HepG2 (cell line): ENCODE results near the gene SLC25A19. TPM values are rescaled to one million over a fixed set of nuclear protein-coding genes. Genes with fewer than 3 reads are reported as not detected.

Source experiments
- ATAC-seq: fragments of 200-7000 bp; cut with Tn5 transposase; 3 replicates; pipeline ENCODE4 v1.9.1; 2020; ENCODE audit warnings: mild to moderate bottlenecking, moderate library complexity
- BruUV-seq: library from RNA; stranded (reverse); fragments of 400-500 nt; replicated peaks from 2 replicates; lab custom pipeline; 2021; lab: Mats Ljungman, UMichigan
- CTCF ChIA-PET: fragments of 300-600 bp; formaldehyde crosslinking; extraction: SDS; loops from one replicate; lab custom pipeline; 2021; ENCODE audit warnings: low total read pairs, inconsistent platforms, low intra/inter-chr PET ratio; lab: Yijun Ruan, JAX
- POLR2A ChIA-PET: fragments of 350-600 bp; sonication (Branson Sonifier 250); formaldehyde crosslinking; loops from one replicate; lab custom pipeline; 2020; ENCODE audit warnings: antibody characterized with exemption, inconsistent platforms; lab: Yijun Ruan, JAX
- DNase-seq: peaks from one replicate; pipeline ENCODE4 v3.0.0-alpha.2; 2015; ENCODE audit warnings: low spot score
- FAIRE-seq: peaks from 3 replicates; lab custom pipeline; 2011; peaks lifted over from hg19 to GRCh38; lab: Jason Lieb, UNC
- H2AFZ ChIP-seq: one replicate; pipeline ENCODE4 v1.6.1; 2011; ENCODE audit warnings: low read length, inconsistent platforms
- H3K27ac ChIP-seq: fragments of 300-600 bp; 3 replicates; pipeline ENCODE4 v1.8.0; 2011; ENCODE audit warnings: mixed run types, mild to moderate bottlenecking, mixed read lengths, low read length, inconsistent platforms; ENCODE audit not compliant: insufficient read depth; ENCODE audit errors: extremely low read length
- H3K27me3 ChIP-seq, 2 experiments: fragments of 200-600 bp in 1 of 2; 2 replicates in 1 of 2; 3 replicates in 1 of 2; pipeline versions ENCODE4 v1.6.0 to v1.8.0; 2011; ENCODE audit warnings: low read length in 2 of 2, mild to moderate bottlenecking in 2 of 2, moderate library complexity in 2 of 2, inconsistent platforms in 1 of 2; ENCODE audit not compliant: insufficient read depth in 2 of 2, control insufficient read depth in 1 of 2
- H3K36me3 ChIP-seq, 2 experiments: fragments of 200-600 bp in 1 of 2; replicated peaks in 1 of 2; 2 replicates in 1 of 2; 3 replicates in 1 of 2; pipeline versions ENCODE4 v1.5.1 to v1.8.0; 2011; ENCODE audit warnings: low read length in 2 of 2, inconsistent platforms in 1 of 2; ENCODE audit not compliant: insufficient read depth in 2 of 2, control insufficient read depth in 1 of 2
- H3K4me1 ChIP-seq: 2 replicates; pipeline ENCODE4 v1.5.1; 2012; ENCODE audit warnings: low read length, inconsistent platforms; ENCODE audit not compliant: insufficient read depth
- H3K4me2 ChIP-seq: 2 replicates; pipeline ENCODE4 v1.6.0; 2011; ENCODE audit warnings: low read depth, low read length, inconsistent platforms
- H3K4me3 ChIP-seq, 3 experiments: fragments of 200-600 bp in 1 of 3; sonication (generic), shearing (Covaris generic) in 1 of 3; replicated peaks in 1 of 3; 2 replicates each; pipeline ENCODE4 v1.5.1; 2011 to 2016; ENCODE audit warnings: low read length in 3 of 3, inconsistent platforms in 2 of 3, low read depth in 2 of 3, mild to moderate bottlenecking in 2 of 3, control low read depth in 1 of 3, mixed read lengths in 1 of 3; ENCODE audit not compliant: insufficient read depth in 1 of 3
- H3K79me2 ChIP-seq: one replicate; pipeline ENCODE4 v1.6.1; 2011; ENCODE audit warnings: low read length, inconsistent platforms; ENCODE audit not compliant: insufficient read depth
- H3K9ac ChIP-seq: 2 replicates; pipeline ENCODE4 v1.6.0; 2011; ENCODE audit warnings: mild to moderate bottlenecking, low read depth, low read length, inconsistent platforms; ENCODE audit not compliant: insufficient read depth
- H3K9me3 ChIP-seq: 2 replicates; pipeline ENCODE4 v1.5.1; 2012; ENCODE audit warnings: mild to moderate bottlenecking, low read length
- H4K20me1 ChIP-seq: 2 replicates; pipeline ENCODE4 v1.6.0; 2011; ENCODE audit warnings: inconsistent platforms, mild to moderate bottlenecking, low read length, moderate library complexity; ENCODE audit not compliant: insufficient read depth
- ASH2L ChIP-seq: fragments of 300-600, 200-600 bp; sonication (generic); IDR thresholded peaks from 2 replicates; pipeline ENCODE4 v1.7.0; 2017; ENCODE audit warnings: low read depth, mild to moderate bottlenecking, moderate library complexity, mixed read lengths, low read length; ENCODE audit not compliant: insufficient read length
- CENPT ChIP-seq: sonication (generic); formaldehyde crosslinking; IDR thresholded peaks from 2 replicates; pipeline ENCODE4 v1.8.0; 2022; ENCODE audit warnings: low read depth, mild to moderate bottlenecking, moderate library complexity, missing genetic modification reagents
- DZIP1 ChIP-seq: sonication (generic); formaldehyde crosslinking; IDR thresholded peaks from 2 replicates; pipeline ENCODE4 v1.5.0; 2020; ENCODE audit warnings: mild to moderate bottlenecking, missing genetic modification reagents
- FOXM1 ChIP-seq: sonication (generic); formaldehyde crosslinking; IDR thresholded peaks from 2 replicates; pipeline ENCODE4 v1.5.0; 2020; ENCODE audit warnings: missing genetic modification reagents
- GZF1 ChIP-seq: sonication (generic); formaldehyde crosslinking; IDR thresholded peaks from 2 replicates; pipeline ENCODE4 v1.5.1; 2020; ENCODE audit warnings: mild to moderate bottlenecking, missing genetic modification reagents
- JUNB ChIP-seq: sonication (generic); formaldehyde crosslinking; IDR thresholded peaks from 2 replicates; pipeline ENCODE4 v1.8.0; 2022; ENCODE audit warnings: missing genetic modification reagents, mild to moderate bottlenecking, borderline replicate concordance
- KAT2B ChIP-seq: fragments of 150-350 bp; IDR thresholded peaks from 2 replicates; pipeline ENCODE4 v1.6.1; 2014; ENCODE audit warnings: low read depth, low read length, borderline replicate concordance
- MTF2 ChIP-seq: sonication (generic); formaldehyde crosslinking; IDR thresholded peaks from 2 replicates; pipeline ENCODE4 v1.5.0; 2020; ENCODE audit warnings: missing genetic modification reagents, borderline replicate concordance
- NCOR1 ChIP-seq: fragments of 200-600 bp; sonication (generic); IDR thresholded peaks from 2 replicates; pipeline ENCODE4 v1.7.0; 2017; ENCODE audit warnings: antibody characterized with exemption, low read length, borderline replicate concordance
- RARA ChIP-seq: IDR thresholded peaks from 2 replicates; pipeline ENCODE4 v1.6.1; 2016; ENCODE audit warnings: missing genetic modification reagents, missing compliant biosample characterization
- SMAD3 ChIP-seq: sonication (generic); formaldehyde crosslinking; IDR thresholded peaks from 2 replicates; pipeline ENCODE4 v1.4.0; 2020; ENCODE audit warnings: missing genetic modification reagents
- SUZ12 ChIP-seq: fragments of 150-350 bp; IDR thresholded peaks from 2 replicates; pipeline ENCODE4 v1.6.1; 2014; ENCODE audit warnings: low read depth, low read length
- TOE1 ChIP-seq: sonication (generic); formaldehyde crosslinking; IDR thresholded peaks from 2 replicates; pipeline ENCODE4 v1.4.0; 2020; ENCODE audit warnings: mild to moderate bottlenecking, missing genetic modification reagents
- ZKSCAN1 ChIP-seq: fragments of 150-350 bp; IDR thresholded peaks from 2 replicates; pipeline ENCODE4 v1.6.1; 2014; ENCODE audit warnings: low read length
- ZNF224 ChIP-seq: sonication (generic); formaldehyde crosslinking; IDR thresholded peaks from 2 replicates; pipeline ENCODE4 v1.5.0; 2020; ENCODE audit warnings: mild to moderate bottlenecking, missing genetic modification reagents
- ZNF34 ChIP-seq: sonication (generic); formaldehyde crosslinking; IDR thresholded peaks from 2 replicates; pipeline ENCODE4 v1.4.0; 2020; ENCODE audit warnings: mild to moderate bottlenecking, missing genetic modification reagents, borderline replicate concordance
- ZNF510 ChIP-seq: sonication (generic); formaldehyde crosslinking; IDR thresholded peaks from 2 replicates; pipeline ENCODE4 v1.4.0; 2020; ENCODE audit warnings: low read depth, mild to moderate bottlenecking, missing genetic modification reagents
- ZNF549 ChIP-seq: sonication (generic); formaldehyde crosslinking; IDR thresholded peaks from 2 replicates; pipeline ENCODE4 v1.5.0; 2020; ENCODE audit warnings: missing genetic modification reagents
- ZNF569 ChIP-seq: sonication (generic); formaldehyde crosslinking; IDR thresholded peaks from 2 replicates; pipeline ENCODE4 v1.5.0; 2020; ENCODE audit warnings: mild to moderate bottlenecking, missing genetic modification reagents, moderate library complexity, borderline replicate concordance
- ZNF589 ChIP-seq: sonication (generic); formaldehyde crosslinking; conservative IDR thresholded peaks from 2 replicates; pipeline ENCODE4 v1.8.0; 2022; ENCODE audit warnings: mild to moderate bottlenecking, moderate library complexity, missing genetic modification reagents
- ZNF615 ChIP-seq: sonication (generic); formaldehyde crosslinking; IDR thresholded peaks from 2 replicates; pipeline ENCODE4 v1.5.0; 2020; ENCODE audit warnings: mild to moderate bottlenecking, missing genetic modification reagents, borderline replicate concordance
- ZNF773 ChIP-seq: sonication (generic); formaldehyde crosslinking; IDR thresholded peaks from 2 replicates; pipeline ENCODE4 v1.4.0; 2020; ENCODE audit warnings: missing genetic modification reagents, borderline replicate concordance
- ZSCAN12 ChIP-seq: sonication (generic); formaldehyde crosslinking; IDR thresholded peaks from 2 replicates; pipeline ENCODE4 v1.9.0; 2021; ENCODE audit warnings: mild to moderate bottlenecking, missing genetic modification reagents
- WGBS: methylation state at CpG from one replicate; pipeline ENCODE4 v1.1.6; 2017; ENCODE audit warnings: low lambda C conversion rate; 5-methylcytosine and 5-hydroxymethylcytosine counted together
- in situ Hi-C: cut with HindIII; loops from 2 replicates; pipeline ENCODE4 v1.10.0; 2017; ENCODE audit warnings: low pct_unique_long_range_greater_than_20kb; ENCODE audit not compliant: extremely low pct_ligation_motif_present
- intact Hi-C: fragments of 100-400 bp; cut with micrococcal nuclease; formaldehyde crosslinking; loops from one replicate; pipeline ENCODE4 v1.10.0; 2022; ENCODE audit not compliant: unreplicated experiment
- polyA plus RNA-seq, 8 experiments: library from polyadenylated mRNA; depleted of rRNA in 3 of 8; stranded (reverse) in 7 of 8; unstranded in 1 of 8; fragments of >200 nt; fragmentation: Illumina TruSeq in 4 of 8; extraction: Trizol in 4 of 8; gene quantifications; 2 replicates each; pipeline versions ENCODE4 v1.2.1 to v1.2.3, GENCODE V29; 2011 to 2016; ENCODE audit warnings: low read depth in 4 of 8, missing spikeins in 1 of 8, mixed read lengths in 1 of 8; ENCODE audit not compliant: insufficient read depth in 1 of 8
- total RNA-seq, 5 experiments: library from RNA; depleted of rRNA; stranded (reverse); fragments of >200 nt; fragmentation: Illumina TruSeq; extraction: Trizol; gene quantifications; 2 replicates each; pipeline ENCODE4 v1.2.3, GENCODE V29; 2016; ENCODE audit warnings: low read depth in 1 of 5

The SLC25A19 gene
- total and polyA plus RNA-seq, 2 of the 13 experiments (the other 11 are each of a cell fraction or from before 2014, with no cell fraction given) = 24.4 to 41.4 TPM

GRCh38 chr17:75308732-75309629 lies 19.7 kb upstream of the SLC25A19 start:
- peak overlapping the region; percentile 89 for H3K27ac ChIP-seq
- intact Hi-C loops (loop anchor here (1.0 kb wide), 2 partner anchors 14 to 39 kb away; no protein-coding TSS in a partner anchor), in situ Hi-C loops (no loop called here)
- H3K27me3 ChIP-seq = no peaks in the 10 kb centered on the region
- peaks cover 66% of the 10 kb centered on the region for H3K4me1 ChIP-seq
- peak; percentile 94 for DNase-seq
- peak overlapping the region; percentile 76 for H3K9ac ChIP-seq
- FAIRE-seq = peak; percentile 96
- peak overlapping the region; percentile 35 to 69 (median 48); a peak in 5 of 6 replicates for H3K4me3 ChIP-seq
- peak; percentile 87 for ATAC-seq
- 2% methylated on average over 18 of the region's 20 CpGs for WGBS
- H2AFZ ChIP-seq = peak overlapping the region; percentile 38
- H3K9me3 ChIP-seq = no peaks in the 10 kb centered on the region
- no peaks in the 10 kb centered on the region for H3K36me3 ChIP-seq
- H4K20me1 ChIP-seq = no peaks in the 10 kb centered on the region
- POLR2A ChIA-PET = interaction anchor here (0.7 to 4.3 kb wide), 17 partner anchors 8 to 221 kb away, joined by 3 to 39 read pairs (median 6); partner anchors contain the start of genes GGA3, GRB2, MIF4GD and MRPS7
- no peaks in the 10 kb centered on the region for H3K79me2 ChIP-seq
- CTCF ChIA-PET = no interaction called here
- TSS peak; percentile 90 for BruUV-seq
- peak overlapping the region; percentile 85 for H3K4me2 ChIP-seq
- peak; percentile 94 for TF ChIP-seq ASH2L
- no peak for TF ChIP-seq ZNF549 (CRISPR knock-in tag)
- TF ChIP-seq SMAD3 (CRISPR knock-in tag) = 0 out of 2 replicates have a peak, but pooled peaks have one; percentile 34
- peak; percentile 86; the same call in 1 of the 2 replicates for TF ChIP-seq GZF1 (CRISPR knock-in tag)
- TF ChIP-seq KAT2B = no peak
- no peak for TF ChIP-seq ZNF510 (CRISPR knock-in tag)
- TF ChIP-seq SUZ12 = no peak
- TF ChIP-seq CENPT (CRISPR knock-in tag) = 0 out of 2 replicates have a peak, but pooled peaks have one; percentile 68
- 0 out of 2 replicates have a peak, but pooled peaks have one; percentile 66 for TF ChIP-seq ZNF224 (CRISPR knock-in tag)
- TF ChIP-seq ZNF773 = 0 out of 2 replicates have a peak, but pooled peaks have one; percentile 48
- no peak for TF ChIP-seq ZNF34 (CRISPR knock-in tag)
- TF ChIP-seq ZNF589 (CRISPR knock-in tag) = no peak
- TF ChIP-seq ZSCAN12 (CRISPR knock-in tag) = no peak
- 0 out of 2 replicates have a peak, but pooled peaks have one; percentile 68 for TF ChIP-seq ZNF615 (CRISPR knock-in tag)
- no peak for TF ChIP-seq ZKSCAN1
- no peak for TF ChIP-seq DZIP1 (CRISPR knock-in tag)
- TF ChIP-seq JUNB (CRISPR knock-in tag) = no peak
- TF ChIP-seq MTF2 = no peak
- 0 out of 2 replicates have a peak, but pooled peaks have one; percentile 89 for TF ChIP-seq NCOR1
- peak; percentile 63 for TF ChIP-seq RARA (CRISPR knock-in tag)
- no peak for TF ChIP-seq ZNF569 (CRISPR knock-in tag)
- TF ChIP-seq FOXM1 (CRISPR knock-in tag) = no peak
- TF ChIP-seq TOE1 (CRISPR knock-in tag) = 0 out of 2 replicates have a peak, but pooled peaks have one; percentile 62
